ENCODE measurements around the gene CCL7.

DNA sequence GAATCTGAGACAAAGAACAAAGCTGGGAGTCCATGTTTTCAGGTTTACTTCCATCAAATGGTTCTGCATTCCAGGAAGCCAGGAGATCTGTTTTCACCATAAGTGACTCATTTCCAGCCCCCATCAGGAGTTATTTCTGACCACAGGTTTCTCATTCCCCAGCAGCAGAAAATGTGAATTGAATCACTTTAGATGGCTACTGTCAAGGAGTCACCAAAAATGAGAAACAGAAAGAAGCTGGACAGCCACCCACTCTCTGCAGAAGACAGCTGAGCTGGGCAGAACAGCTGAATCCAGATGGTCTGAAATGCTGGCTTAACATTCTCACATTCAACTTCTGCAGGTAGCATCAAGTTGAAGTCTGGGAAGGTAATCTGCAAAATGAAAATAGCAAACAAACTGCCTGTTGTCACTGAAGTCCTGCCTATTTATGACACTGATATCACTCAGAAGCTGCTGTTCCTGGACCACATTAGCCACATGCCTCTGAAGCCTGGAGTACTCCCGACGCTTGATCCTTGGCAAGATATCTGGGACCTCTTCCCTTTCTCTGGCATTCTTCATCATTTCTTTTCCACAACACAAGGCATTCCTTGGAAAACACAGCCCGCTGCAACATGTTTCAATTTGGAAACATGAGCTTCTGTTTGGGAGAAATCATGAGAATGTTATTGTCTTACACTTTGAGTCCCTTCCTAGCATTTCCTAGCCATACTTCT lies 30.8 kb downstream of the CCL7 start:
- TF ChIP-seq, protein P1, sequence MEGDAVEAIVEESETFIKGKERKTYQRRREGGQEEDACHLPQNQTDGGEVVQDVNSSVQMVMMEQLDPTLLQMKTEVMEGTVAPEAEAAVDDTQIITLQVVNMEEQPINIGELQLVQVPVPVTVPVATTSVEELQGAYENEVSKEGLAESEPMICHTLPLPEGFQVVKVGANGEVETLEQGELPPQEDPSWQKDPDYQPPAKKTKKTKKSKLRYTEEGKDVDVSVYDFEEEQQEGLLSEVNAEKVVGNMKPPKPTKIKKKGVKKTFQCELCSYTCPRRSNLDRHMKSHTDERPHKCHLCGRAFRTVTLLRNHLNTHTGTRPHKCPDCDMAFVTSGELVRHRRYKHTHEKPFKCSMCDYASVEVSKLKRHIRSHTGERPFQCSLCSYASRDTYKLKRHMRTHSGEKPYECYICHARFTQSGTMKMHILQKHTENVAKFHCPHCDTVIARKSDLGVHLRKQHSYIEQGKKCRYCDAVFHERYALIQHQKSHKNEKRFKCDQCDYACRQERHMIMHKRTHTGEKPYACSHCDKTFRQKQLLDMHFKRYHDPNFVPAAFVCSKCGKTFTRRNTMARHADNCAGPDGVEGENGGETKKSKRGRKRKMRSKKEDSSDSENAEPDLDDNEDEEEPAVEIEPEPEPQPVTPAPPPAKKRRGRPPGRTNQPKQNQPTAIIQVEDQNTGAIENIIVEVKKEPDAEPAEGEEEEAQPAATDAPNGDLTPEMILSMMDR (IDR thresholded peaks at IDR 0.05), result no peak
- TF ChIP-seq POLR2A (IDR thresholded peaks at IDR 0.05) (no peak), EP300 (IDR thresholded peaks at IDR 0.05) (peak in 1 of 2 donors; percentile 25)

Data from tibial nerve (tissue), 4 donors.